GM23338 (cell line): ENCODE results near the gene ST6GALNAC3. TPM values are rescaled to one million over a fixed set of nuclear protein-coding genes. Genes with fewer than 3 reads are reported as not detected.

Source experiments
- ATAC-seq: fragments of 200-7000 bp; cut with Tn5 transposase; 3 replicates; pipeline ENCODE4 v1.9.1; 2020
- DNase-seq: peaks from one replicate; pipeline ENCODE4 v3.0.0-alpha.2; 2015; ENCODE audit warnings: low spot score
- H2AFZ ChIP-seq: fragments of 200-600 bp; sonication (generic); 2 replicates; pipeline ENCODE4 v1.8.0; 2016; ENCODE audit warnings: antibody characterized with exemption, mild to moderate bottlenecking, moderate library complexity
- H3F3A ChIP-seq: fragments of 200-600 bp; sonication (generic); replicated peaks from 2 replicates; pipeline ENCODE4 v1.8.0; 2017; ENCODE audit warnings: antibody characterized with exemption, mixed run types, low read depth
- H3K27ac ChIP-seq: fragments of 200-600 bp; sonication (generic); 2 replicates; pipeline ENCODE4 v1.6.1; 2016; ENCODE audit warnings: low read depth
- H3K27me3 ChIP-seq: fragments of 200-600 bp; sonication (generic); 2 replicates; pipeline ENCODE4 v1.8.0; 2016; ENCODE audit warnings: mild to moderate bottlenecking, mixed run types, moderate library complexity; ENCODE audit not compliant: insufficient read depth
- H3K36me3 ChIP-seq: fragments of 200-600 bp; sonication (generic); 2 replicates; pipeline ENCODE4 v1.8.0; 2016; ENCODE audit warnings: mild to moderate bottlenecking; ENCODE audit not compliant: insufficient read depth
- H3K4me1 ChIP-seq: fragments of 200-600 bp; sonication (generic); 2 replicates; pipeline ENCODE4 v1.8.0; 2016; ENCODE audit warnings: mild to moderate bottlenecking, moderate library complexity; ENCODE audit not compliant: insufficient read depth
- H3K4me2 ChIP-seq: fragments of 200-600 bp; sonication (generic); 2 replicates; pipeline ENCODE4 v1.7.1; 2017; ENCODE audit warnings: mixed run types
- H3K4me3 ChIP-seq: fragments of 200-600 bp; sonication (generic); 2 replicates; pipeline ENCODE4 v1.6.1; 2016; ENCODE audit warnings: mixed run types
- H3K79me2 ChIP-seq: fragments of 200-600 bp; sonication (generic); replicated peaks from 2 replicates; pipeline ENCODE4 v1.8.0; 2017; ENCODE audit warnings: mild to moderate bottlenecking; ENCODE audit not compliant: insufficient read depth
- H3K9me2 ChIP-seq: fragments of 200-600 bp; sonication (generic); 2 replicates; pipeline ENCODE4 v1.8.0; 2017; ENCODE audit not compliant: insufficient read depth
- H4K20me1 ChIP-seq: fragments of 200-600 bp; sonication (generic); replicated peaks from 2 replicates; pipeline ENCODE4 v1.8.0; 2017; ENCODE audit warnings: mild to moderate bottlenecking; ENCODE audit not compliant: insufficient read depth
- H3K27ac Mint-ChIP-seq: 2 replicates; pipeline ENCODE4 v1.8.0; 2020; ENCODE audit warnings: inconsistent platforms, mild to moderate bottlenecking, moderate library complexity, mixed read lengths
- H3K27me3 Mint-ChIP-seq: 3 replicates; pipeline ENCODE4 v1.8.0; 2022; ENCODE audit warnings: low read depth, mild to moderate bottlenecking, moderate library complexity, mixed read lengths, inconsistent platforms; ENCODE audit not compliant: insufficient read depth, poor library complexity
- H3K36me3 Mint-ChIP-seq: 3 replicates; pipeline ENCODE4 v1.8.0; 2021; ENCODE audit warnings: low read depth, mild to moderate bottlenecking, inconsistent platforms, moderate library complexity, mixed read lengths
- H3K4me1 Mint-ChIP-seq: 3 replicates; pipeline ENCODE4 v1.8.0; 2020; ENCODE audit warnings: mild to moderate bottlenecking, inconsistent platforms, mixed read lengths
- H3K4me3 Mint-ChIP-seq: 3 replicates; pipeline ENCODE4 v1.8.0; 2021; ENCODE audit warnings: moderate library complexity, mild to moderate bottlenecking, inconsistent platforms, mixed read lengths
- H3K9me3 Mint-ChIP-seq: 3 replicates; pipeline ENCODE4 v1.8.0; 2020; ENCODE audit warnings: moderate library complexity, mild to moderate bottlenecking, inconsistent platforms, mixed read lengths
- CREB1 ChIP-seq: fragments of 250-450 bp; sonication (Bioruptor Pico); IDR thresholded peaks from 2 replicates; pipeline ENCODE4 v1.5.0; 2020; ENCODE audit warnings: low read depth, mild to moderate bottlenecking, moderate library complexity
- CTCF ChIP-seq, 2 experiments: fragments of 200-600 bp in 1 of 2; sonication (generic) in 1 of 2; conservative IDR thresholded peaks; 2 replicates each; pipeline versions ENCODE4 v1.5.1 to v1.6.1; 2016 to 2017; ENCODE audit warnings: antibody characterized with exemption in 2 of 2, low read depth in 2 of 2, mild to moderate bottlenecking in 2 of 2, moderate library complexity in 1 of 2
- EZH2 ChIP-seq: fragments of 200-600 bp; sonication (generic); IDR thresholded peaks from one replicate; pipeline ENCODE4 v1.8.0; 2017; ENCODE audit warnings: antibody characterized with exemption, mild to moderate bottlenecking, low read depth; ENCODE audit not compliant: unreplicated experiment
- EZH2phosphoT487 ChIP-seq: fragments of 200-600 bp; sonication (generic); IDR thresholded peaks from one replicate; pipeline ENCODE4 v1.8.1; 2018; ENCODE audit warnings: antibody characterized with exemption; ENCODE audit not compliant: unreplicated experiment
- JUNB ChIP-seq: IDR thresholded peaks from one replicate; pipeline ENCODE4 v1.6.1; 2016; ENCODE audit warnings: antibody characterized with exemption; ENCODE audit not compliant: unreplicated experiment
- NANOG ChIP-seq: IDR thresholded peaks from 2 replicates; pipeline ENCODE4 v1.6.1; 2016; ENCODE audit warnings: antibody characterized with exemption, borderline replicate concordance
- POLR2AphosphoS5 ChIP-seq: IDR thresholded peaks from 2 replicates; pipeline ENCODE4 v1.6.1; 2016; ENCODE audit warnings: antibody characterized with exemption, low read depth
- STAT1 ChIP-seq: IDR thresholded peaks from one replicate; pipeline ENCODE4 v1.6.1; 2016; ENCODE audit warnings: antibody characterized with exemption; ENCODE audit not compliant: unreplicated experiment
- ZNF114 ChIP-seq: fragments of 250-450 bp; sonication (Bioruptor Pico); IDR thresholded peaks from 2 replicates; pipeline ENCODE4 v1.5.0; 2020; ENCODE audit warnings: mild to moderate bottlenecking, moderate library complexity
- ZNF462 ChIP-seq: fragments of 250-450 bp; sonication (Bioruptor Pico); IDR thresholded peaks from 2 replicates; pipeline ENCODE4 v1.5.0; 2020; ENCODE audit warnings: mild to moderate bottlenecking, moderate library complexity
- polyA plus RNA-seq: library from polyadenylated mRNA; unstranded; fragments of >200 nt; fragmentation: Nextera tagmentation; extraction: Ambion mirVana; gene quantifications from 2 replicates; pipeline ENCODE4 v1.2.1, GENCODE V29; 2016
- total RNA-seq: library from RNA; depleted of rRNA; stranded (reverse); fragments of >200 nt; shearing (Covaris generic); gene quantifications from 2 replicates; pipeline ENCODE4 v1.2.3, GENCODE V29; 2014
- TF ChIP-seq, protein P1 (sequence below): IDR thresholded peaks from one replicate; pipeline ENCODE4 v1.6.1; 2018; ENCODE audit warnings: antibody characterized with exemption; ENCODE audit not compliant: unreplicated experiment
- TF ChIP-seq, protein P2 (sequence below): IDR thresholded peaks from 2 replicates; pipeline ENCODE4 v1.6.1; 2016; ENCODE audit warnings: antibody characterized with exemption

ST6GALNAC3 gene
- total and polyA plus RNA-seq, 2 experiments from 2014 or later, result 4.7 to 11.6 TPM

GRCh38 chr1:76587212-76587611, 512.7 kb downstream of the ST6GALNAC3 start (continued):
- TF ChIP-seq, protein P1, sequence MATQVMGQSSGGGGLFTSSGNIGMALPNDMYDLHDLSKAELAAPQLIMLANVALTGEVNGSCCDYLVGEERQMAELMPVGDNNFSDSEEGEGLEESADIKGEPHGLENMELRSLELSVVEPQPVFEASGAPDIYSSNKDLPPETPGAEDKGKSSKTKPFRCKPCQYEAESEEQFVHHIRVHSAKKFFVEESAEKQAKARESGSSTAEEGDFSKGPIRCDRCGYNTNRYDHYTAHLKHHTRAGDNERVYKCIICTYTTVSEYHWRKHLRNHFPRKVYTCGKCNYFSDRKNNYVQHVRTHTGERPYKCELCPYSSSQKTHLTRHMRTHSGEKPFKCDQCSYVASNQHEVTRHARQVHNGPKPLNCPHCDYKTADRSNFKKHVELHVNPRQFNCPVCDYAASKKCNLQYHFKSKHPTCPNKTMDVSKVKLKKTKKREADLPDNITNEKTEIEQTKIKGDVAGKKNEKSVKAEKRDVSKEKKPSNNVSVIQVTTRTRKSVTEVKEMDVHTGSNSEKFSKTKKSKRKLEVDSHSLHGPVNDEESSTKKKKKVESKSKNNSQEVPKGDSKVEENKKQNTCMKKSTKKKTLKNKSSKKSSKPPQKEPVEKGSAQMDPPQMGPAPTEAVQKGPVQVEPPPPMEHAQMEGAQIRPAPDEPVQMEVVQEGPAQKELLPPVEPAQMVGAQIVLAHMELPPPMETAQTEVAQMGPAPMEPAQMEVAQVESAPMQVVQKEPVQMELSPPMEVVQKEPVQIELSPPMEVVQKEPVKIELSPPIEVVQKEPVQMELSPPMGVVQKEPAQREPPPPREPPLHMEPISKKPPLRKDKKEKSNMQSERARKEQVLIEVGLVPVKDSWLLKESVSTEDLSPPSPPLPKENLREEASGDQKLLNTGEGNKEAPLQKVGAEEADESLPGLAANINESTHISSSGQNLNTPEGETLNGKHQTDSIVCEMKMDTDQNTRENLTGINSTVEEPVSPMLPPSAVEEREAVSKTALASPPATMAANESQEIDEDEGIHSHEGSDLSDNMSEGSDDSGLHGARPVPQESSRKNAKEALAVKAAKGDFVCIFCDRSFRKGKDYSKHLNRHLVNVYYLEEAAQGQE, result no peak
- no peak for TF ChIP-seq EZH2phosphoT487
- TF ChIP-seq ZNF114 (CRISPR knock-in tag), result no peak
- no peak for TF ChIP-seq STAT1
- no peak for TF ChIP-seq POLR2AphosphoS5
- TF ChIP-seq EZH2, result no peak
- TF ChIP-seq, protein P2, sequence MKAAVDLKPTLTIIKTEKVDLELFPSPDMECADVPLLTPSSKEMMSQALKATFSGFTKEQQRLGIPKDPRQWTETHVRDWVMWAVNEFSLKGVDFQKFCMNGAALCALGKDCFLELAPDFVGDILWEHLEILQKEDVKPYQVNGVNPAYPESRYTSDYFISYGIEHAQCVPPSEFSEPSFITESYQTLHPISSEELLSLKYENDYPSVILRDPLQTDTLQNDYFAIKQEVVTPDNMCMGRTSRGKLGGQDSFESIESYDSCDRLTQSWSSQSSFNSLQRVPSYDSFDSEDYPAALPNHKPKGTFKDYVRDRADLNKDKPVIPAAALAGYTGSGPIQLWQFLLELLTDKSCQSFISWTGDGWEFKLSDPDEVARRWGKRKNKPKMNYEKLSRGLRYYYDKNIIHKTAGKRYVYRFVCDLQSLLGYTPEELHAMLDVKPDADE, result no peak
- no peak for TF ChIP-seq JUNB
- no peak for TF ChIP-seq CTCF (conservative IDR thresholded peaks at IDR 0.05; ENCODE audit: low read depth in 2 of 2)
- no peak for TF ChIP-seq CREB1 (CRISPR knock-in tag)

- peaks cover 11% of the 10 kb centered on the region for H3K9me3 Mint-ChIP-seq
- no peaks in the 10 kb centered on the region for H4K20me1 ChIP-seq
- H3K4me3 Mint-ChIP-seq, result no peak overlapping the region
- H3K36me3 ChIP-seq, result peaks cover 4% of the 10 kb centered on the region; the same call in 1 of the 2 replicates
- no peak overlapping the region for H3K4me3 ChIP-seq
- peaks cover 11% of the 10 kb centered on the region for H3K36me3 Mint-ChIP-seq
- no peaks in the 10 kb centered on the region for H3K27me3 ChIP-seq
- H3K27ac Mint-ChIP-seq, result no peak overlapping the region
- H3K79me2 ChIP-seq, result no peaks in the 10 kb centered on the region
- no peak for DNase-seq
- no peaks in the 10 kb centered on the region for H3F3A ChIP-seq
- no peaks in the 10 kb centered on the region; the same call in 2 of the 3 replicates for H3K4me1 Mint-ChIP-seq
- no peaks in the 10 kb centered on the region for H3K27me3 Mint-ChIP-seq
- no peak overlapping the region for H3K27ac ChIP-seq
- no peak overlapping the region for H3K4me2 ChIP-seq
- H2AFZ ChIP-seq, result no peak overlapping the region
- H3K9me2 ChIP-seq, result peaks cover 9% of the 10 kb centered on the region
- no peak for ATAC-seq
- no peaks in the 10 kb centered on the region for H3K4me1 ChIP-seq
- TF ChIP-seq STAT1 (no peak), ZNF462 (CRISPR knock-in tag) (no peak), NANOG (no peak), EZH2 (no peak), POLR2AphosphoS5 (no peak)
- TF ChIP-seq, protein P2, result no peak
These were observed 516.9 kb downstream of the ST6GALNAC3 start for GRCh38 chr1:76591461-76591860.
